Neural progenitor cell (in vitro differentiated cells): ENCODE data around the gene MEIS2. TPM values are rescaled to one million over a fixed set of nuclear protein-coding genes. Genes with fewer than 3 reads are reported as not detected.

Experiments used
- DNase-seq: peaks from one replicate; pipeline ENCODE4 v3.0.0-alpha.2; 2016; ENCODE audit warnings: low spot score
- H2AFZ ChIP-seq: fragments of 200-600 bp; sonication (generic); replicated peaks from 2 replicates; pipeline ENCODE4 v1.6.1; 2016; ENCODE audit warnings: antibody characterized with exemption
- H3F3A ChIP-seq: fragments of 200-600 bp; sonication (generic); 2 replicates; pipeline ENCODE4 v1.6.1; 2016; ENCODE audit warnings: antibody characterized with exemption, low read depth
- H3K27ac ChIP-seq: fragments of 200-600 bp; sonication (generic); 2 replicates; pipeline ENCODE4 v1.5.1; 2016; ENCODE audit warnings: mild to moderate bottlenecking
- H3K27me3 ChIP-seq: fragments of 200-600 bp; sonication (generic); 2 replicates; pipeline ENCODE4 v1.6.1; 2016; ENCODE audit warnings: mild to moderate bottlenecking, moderate library complexity
- H3K36me3 ChIP-seq: fragments of 200-600 bp; sonication (generic); 2 replicates; pipeline ENCODE4 v1.5.1; 2016
- H3K4me1 ChIP-seq: fragments of 200-600 bp; sonication (generic); 2 replicates; pipeline ENCODE4 v1.6.1; 2016; ENCODE audit warnings: mixed run types
- H3K4me2 ChIP-seq: fragments of 200-600 bp; sonication (generic); 2 replicates; pipeline ENCODE4 v1.6.1; 2016
- H3K4me3 ChIP-seq: fragments of 200-600 bp; sonication (generic); 2 replicates; pipeline ENCODE4 v1.5.1; 2016
- H3K79me2 ChIP-seq: fragments of 200-600 bp; sonication (generic); 2 replicates; pipeline ENCODE4 v1.6.1; 2016; ENCODE audit warnings: low read depth
- H3K9ac ChIP-seq: fragments of 200-600 bp; sonication (generic); 2 replicates; pipeline ENCODE4 v1.6.1; 2016
- H3K9me3 ChIP-seq: fragments of 200-600 bp; sonication (generic); 2 replicates; pipeline ENCODE4 v1.5.1; 2016; ENCODE audit warnings: low read depth
- H4K20me1 ChIP-seq: fragments of 200-600 bp; sonication (generic); 2 replicates; pipeline ENCODE4 v1.6.1; 2016; ENCODE audit warnings: low read depth
- H3K27ac Mint-ChIP-seq: 3 replicates; pipeline ENCODE4 v1.8.0; 2021; ENCODE audit warnings: mixed read lengths
- H3K27me3 Mint-ChIP-seq: 2 replicates; pipeline ENCODE4 v1.8.0; 2022; ENCODE audit warnings: low read depth, mild to moderate bottlenecking, inconsistent platforms, moderate library complexity, mixed read lengths; ENCODE audit not compliant: insufficient read depth
- H3K36me3 Mint-ChIP-seq: 3 replicates; pipeline ENCODE4 v1.8.0; 2021; ENCODE audit warnings: mixed read lengths
- H3K4me1 Mint-ChIP-seq: 3 replicates; pipeline ENCODE4 v1.8.0; 2021; ENCODE audit warnings: mixed read lengths
- H3K4me3 Mint-ChIP-seq: 3 replicates; pipeline ENCODE4 v1.8.0; 2021; ENCODE audit warnings: mild to moderate bottlenecking, moderate library complexity, mixed read lengths
- H3K9me3 Mint-ChIP-seq: 3 replicates; pipeline ENCODE4 v1.8.0; 2020; ENCODE audit warnings: mixed read lengths
- CTCF ChIP-seq: fragments of 200-600 bp; sonication (generic); IDR thresholded peaks from 2 replicates; pipeline ENCODE4 v1.5.1; 2017; ENCODE audit warnings: antibody characterized with exemption, mild to moderate bottlenecking
- EZH2 ChIP-seq: fragments of 200-600 bp; sonication (generic); IDR thresholded peaks from 2 replicates; pipeline ENCODE4 v1.6.1; 2017; ENCODE audit warnings: antibody characterized with exemption, mild to moderate bottlenecking, moderate library complexity
- EZH2phosphoT487 ChIP-seq: fragments of 200-600 bp; sonication (generic); IDR thresholded peaks from 2 replicates; pipeline ENCODE4 v1.6.1; 2017; ENCODE audit warnings: antibody characterized with exemption
- total RNA-seq: library from RNA; depleted of rRNA; stranded (reverse); fragments of >200 nt; gene quantifications from 2 replicates; pipeline ENCODE4 v1.2.3, GENCODE V29; 2015; ENCODE audit warnings: low replicate concordance

MEIS2 gene
- total RNA-seq, 1 donor from 2014 or later: 18.3 TPM

GRCh38 chr15:36940219-36940618, 160.1 kb downstream of the MEIS2 start:
- Mint-ChIP-seq H3K27me3 (peaks cover 2% of the 10 kb centered on the region), H3K4me3 (no peak overlapping the region), H3K27ac (no peak overlapping the region), H3K36me3 (peaks cover 2% of the 10 kb centered on the region), H3K9me3 (no peaks in the 10 kb centered on the region), H3K4me1 (peaks cover 26% of the 10 kb centered on the region)
- peaks cover 18% of the 10 kb centered on the region for H3F3A ChIP-seq
- H3K4me3 ChIP-seq: no peak overlapping the region
- H3K36me3 ChIP-seq: no peaks in the 10 kb centered on the region
- no peak overlapping the region for H2AFZ ChIP-seq
- no peak for TF ChIP-seq CTCF
- TF ChIP-seq EZH2: no peak
- no peak for TF ChIP-seq EZH2phosphoT487
- H4K20me1 ChIP-seq: no peaks in the 10 kb centered on the region
- H3K79me2 ChIP-seq: no peaks in the 10 kb centered on the region
- DNase-seq: no peak
- peaks cover 58% of the 10 kb centered on the region for H3K4me1 ChIP-seq
- H3K27ac ChIP-seq: no peak overlapping the region
- no peaks in the 10 kb centered on the region for H3K27me3 ChIP-seq
- no peak overlapping the region for H3K9ac ChIP-seq
- H3K9me3 ChIP-seq: no peaks in the 10 kb centered on the region
- H3K4me2 ChIP-seq: no peak overlapping the region

DNA sequence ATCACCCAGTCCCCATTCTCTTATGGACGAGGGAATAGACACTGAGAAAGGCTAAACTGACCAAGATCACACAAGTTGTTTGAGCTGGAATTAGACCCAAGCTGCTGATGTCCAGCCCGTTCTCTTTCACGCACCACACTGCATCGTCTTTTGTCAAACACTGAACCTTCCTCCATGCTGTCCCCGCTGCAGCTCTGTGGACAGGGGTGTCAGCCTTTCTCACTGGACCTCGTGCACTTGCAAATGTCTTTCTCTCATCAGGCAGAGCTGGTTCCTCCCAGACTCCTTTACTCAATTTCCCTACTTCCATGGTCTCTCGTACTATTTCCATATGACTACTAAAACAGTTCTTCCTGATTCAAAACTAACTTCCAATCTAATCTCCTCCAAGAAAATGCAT, 161.6 kb downstream of the MEIS2 start:
- H3K27me3 ChIP-seq: no peaks in the 10 kb centered on the region
- no peaks in the 10 kb centered on the region for H3K9me3 Mint-ChIP-seq
- H4K20me1 ChIP-seq: no peaks in the 10 kb centered on the region

GRCh38 chr15:36938131-36938530, 162.2 kb downstream of the MEIS2 start:
- H3K27me3 Mint-ChIP-seq: peaks cover 2% of the 10 kb centered on the region
- Histone ChIP-seq H4K20me1 (no peaks in the 10 kb centered on the region), H3K4me3 (no peak overlapping the region), H3K9me3 (no peaks in the 10 kb centered on the region), H3K4me2 (no peak overlapping the region), H2AFZ (no peak overlapping the region), H3F3A (peaks cover 3% of the 10 kb centered on the region), H3K79me2 (no peaks in the 10 kb centered on the region), H3K4me1 (peaks cover 38% of the 10 kb centered on the region), H3K9ac (no peak overlapping the region), H3K27me3 (no peaks in the 10 kb centered on the region), H3K27ac (no peak overlapping the region), H3K36me3 (no peaks in the 10 kb centered on the region)
- TF ChIP-seq CTCF: no peak
- TF ChIP-seq EZH2phosphoT487: no peak
- no peak for TF ChIP-seq EZH2
- H3K36me3 Mint-ChIP-seq: peaks cover 2% of the 10 kb centered on the region
- H3K27ac Mint-ChIP-seq: no peak overlapping the region
- no peaks in the 10 kb centered on the region for H3K9me3 Mint-ChIP-seq
- no peak for DNase-seq
- H3K4me1 Mint-ChIP-seq: peaks cover 19% of the 10 kb centered on the region
- no peak overlapping the region for H3K4me3 Mint-ChIP-seq

More for the DNA sequence above, 161.6 kb downstream of the MEIS2 start:
- H3K4me2 ChIP-seq: no peak overlapping the region
- no peak overlapping the region for H3K4me3 Mint-ChIP-seq
- TF ChIP-seq EZH2: no peak
- no peak for TF ChIP-seq CTCF
- no peak for TF ChIP-seq EZH2phosphoT487
- H3K4me3 ChIP-seq: no peak overlapping the region
- H3K36me3 ChIP-seq: no peaks in the 10 kb centered on the region
- no peaks in the 10 kb centered on the region for H3K79me2 ChIP-seq
- no peak overlapping the region for H3K9ac ChIP-seq
- no peak for DNase-seq
- H3K36me3 Mint-ChIP-seq: peaks cover 2% of the 10 kb centered on the region
- H3K4me1 ChIP-seq: peaks cover 44% of the 10 kb centered on the region
- no peak overlapping the region for H2AFZ ChIP-seq
- H3K27ac Mint-ChIP-seq: no peak overlapping the region
- peaks cover 9% of the 10 kb centered on the region for H3F3A ChIP-seq
- peaks cover 2% of the 10 kb centered on the region for H3K27me3 Mint-ChIP-seq
- H3K9me3 ChIP-seq: no peaks in the 10 kb centered on the region
- H3K4me1 Mint-ChIP-seq: peaks cover 23% of the 10 kb centered on the region
- no peak overlapping the region for H3K27ac ChIP-seq
